HEK293 (cell line): Measurements from ENCODE around the gene BCOR.

ENCODE experiments used
- RBAK ChIP-seq: fragments of 450-650 bp; formaldehyde crosslinking; IDR thresholded peaks from 2 replicates; pipeline ENCODE4 v1.5.1; 2016; ENCODE audit warnings: missing biosample characterization, missing genetic modification characterization
- REPIN1 ChIP-seq: fragments of 450-650 bp; formaldehyde crosslinking; IDR thresholded peaks from 2 replicates; pipeline ENCODE4 v1.5.1; 2017; ENCODE audit warnings: missing biosample characterization, missing genetic modification characterization, low read depth
- SCRT2 ChIP-seq: fragments of 450-650 bp; formaldehyde crosslinking; IDR thresholded peaks from 2 replicates; pipeline ENCODE4 v1.5.1; 2016; ENCODE audit warnings: missing biosample characterization, missing genetic modification characterization
- SETDB1 ChIP-seq: IDR thresholded peaks from one replicate; pipeline ENCODE4 v1.6.1; 2017; ENCODE audit warnings: mild to moderate bottlenecking, low read length, moderate library complexity, mixed read lengths; ENCODE audit not compliant: insufficient read length
- YY2 ChIP-seq: fragments of 450-650 bp; formaldehyde crosslinking; IDR thresholded peaks from 2 replicates; pipeline ENCODE4 v1.5.1; 2016; ENCODE audit warnings: missing biosample characterization, missing genetic modification characterization
- ZBTB21 ChIP-seq: fragments of 450-650 bp; formaldehyde crosslinking; IDR thresholded peaks from 2 replicates; pipeline ENCODE4 v1.5.1; 2017; ENCODE audit warnings: missing biosample characterization, missing genetic modification characterization
- ZEB2 ChIP-seq: fragments of 450-650 bp; formaldehyde crosslinking; IDR thresholded peaks from 2 replicates; pipeline ENCODE4 v1.5.1; 2016; ENCODE audit warnings: missing biosample characterization, missing genetic modification characterization
- ZFHX2 ChIP-seq: fragments of 450-650 bp; formaldehyde crosslinking; conservative IDR thresholded peaks from 2 replicates; pipeline ENCODE4 v1.5.1; 2016; ENCODE audit warnings: missing biosample characterization, missing genetic modification characterization
- ZFP37 ChIP-seq: fragments of 450-650 bp; formaldehyde crosslinking; IDR thresholded peaks from 2 replicates; pipeline ENCODE4 v1.5.1; 2016; ENCODE audit warnings: missing biosample characterization, missing genetic modification characterization
- ZNF121 ChIP-seq: fragments of 450-650 bp; formaldehyde crosslinking; IDR thresholded peaks from 2 replicates; pipeline ENCODE4 v1.5.1; 2016; ENCODE audit warnings: missing biosample characterization, missing genetic modification characterization
- ZNF155 ChIP-seq: fragments of 450-650 bp; formaldehyde crosslinking; IDR thresholded peaks from 2 replicates; pipeline ENCODE4 v1.5.1; 2016; ENCODE audit warnings: missing biosample characterization, missing genetic modification characterization
- ZNF239 ChIP-seq: fragments of 450-650 bp; formaldehyde crosslinking; IDR thresholded peaks from 2 replicates; pipeline ENCODE4 v1.5.1; 2016; ENCODE audit warnings: missing biosample characterization, missing genetic modification characterization
- ZNF335 ChIP-seq: fragments of 450-650 bp; formaldehyde crosslinking; conservative IDR thresholded peaks from 2 replicates; pipeline ENCODE4 v1.5.1; 2016; ENCODE audit warnings: missing biosample characterization, missing genetic modification characterization
- ZNF404 ChIP-seq: fragments of 450-650 bp; formaldehyde crosslinking; IDR thresholded peaks from 2 replicates; pipeline ENCODE4 v1.5.1; 2017; ENCODE audit warnings: missing biosample characterization, missing genetic modification characterization
- ZNF521 ChIP-seq: fragments of 450-650 bp; formaldehyde crosslinking; IDR thresholded peaks from 2 replicates; pipeline ENCODE4 v1.5.1; 2017; ENCODE audit warnings: missing biosample characterization, mild to moderate bottlenecking, missing genetic modification characterization
- ZNF544 ChIP-seq: fragments of 450-650 bp; formaldehyde crosslinking; IDR thresholded peaks from 2 replicates; pipeline ENCODE4 v1.5.0; 2017; ENCODE audit warnings: missing biosample characterization, missing genetic modification characterization
- ZNF664 ChIP-seq: fragments of 450-650 bp; formaldehyde crosslinking; IDR thresholded peaks from 2 replicates; pipeline ENCODE4 v1.5.1; 2016; ENCODE audit warnings: missing biosample characterization, missing genetic modification characterization
- ZNF707 ChIP-seq: fragments of 450-650 bp; formaldehyde crosslinking; IDR thresholded peaks from 2 replicates; pipeline ENCODE4 v1.5.1; 2016; ENCODE audit warnings: missing biosample characterization, missing genetic modification characterization
- TF ChIP-seq, protein P1 (sequence below): fragments of 450-650 bp; formaldehyde crosslinking; IDR thresholded peaks from 2 replicates; pipeline ENCODE4 v1.5.1; 2016; ENCODE audit warnings: missing biosample characterization, missing genetic modification characterization
- TF ChIP-seq, protein P2 (sequence below): fragments of 450-650 bp; formaldehyde crosslinking; IDR thresholded peaks from 2 replicates; pipeline ENCODE4 v1.5.1; 2016; ENCODE audit warnings: missing biosample characterization, missing genetic modification characterization
- TF ChIP-seq, protein P3 (sequence below): fragments of 450-650 bp; formaldehyde crosslinking; IDR thresholded peaks from 2 replicates; pipeline ENCODE4 v1.5.1; 2016; ENCODE audit warnings: missing biosample characterization, missing genetic modification characterization
- TF ChIP-seq, protein P4 (sequence below): fragments of 450-650 bp; formaldehyde crosslinking; IDR thresholded peaks from 2 replicates; pipeline ENCODE4 v1.5.1; 2016; ENCODE audit warnings: missing biosample characterization, missing genetic modification characterization
- TF ChIP-seq, protein P5 (sequence below): fragments of 450-650 bp; formaldehyde crosslinking; IDR thresholded peaks from 2 replicates; pipeline ENCODE4; 2016; ENCODE audit warnings: missing biosample characterization, missing genetic modification characterization
- TF ChIP-seq, protein P6 (sequence below): fragments of 450-650 bp; formaldehyde crosslinking; IDR thresholded peaks from 2 replicates; pipeline ENCODE4 v1.5.1; 2016; ENCODE audit warnings: missing biosample characterization, missing genetic modification characterization

BCOR gene

DNA sequence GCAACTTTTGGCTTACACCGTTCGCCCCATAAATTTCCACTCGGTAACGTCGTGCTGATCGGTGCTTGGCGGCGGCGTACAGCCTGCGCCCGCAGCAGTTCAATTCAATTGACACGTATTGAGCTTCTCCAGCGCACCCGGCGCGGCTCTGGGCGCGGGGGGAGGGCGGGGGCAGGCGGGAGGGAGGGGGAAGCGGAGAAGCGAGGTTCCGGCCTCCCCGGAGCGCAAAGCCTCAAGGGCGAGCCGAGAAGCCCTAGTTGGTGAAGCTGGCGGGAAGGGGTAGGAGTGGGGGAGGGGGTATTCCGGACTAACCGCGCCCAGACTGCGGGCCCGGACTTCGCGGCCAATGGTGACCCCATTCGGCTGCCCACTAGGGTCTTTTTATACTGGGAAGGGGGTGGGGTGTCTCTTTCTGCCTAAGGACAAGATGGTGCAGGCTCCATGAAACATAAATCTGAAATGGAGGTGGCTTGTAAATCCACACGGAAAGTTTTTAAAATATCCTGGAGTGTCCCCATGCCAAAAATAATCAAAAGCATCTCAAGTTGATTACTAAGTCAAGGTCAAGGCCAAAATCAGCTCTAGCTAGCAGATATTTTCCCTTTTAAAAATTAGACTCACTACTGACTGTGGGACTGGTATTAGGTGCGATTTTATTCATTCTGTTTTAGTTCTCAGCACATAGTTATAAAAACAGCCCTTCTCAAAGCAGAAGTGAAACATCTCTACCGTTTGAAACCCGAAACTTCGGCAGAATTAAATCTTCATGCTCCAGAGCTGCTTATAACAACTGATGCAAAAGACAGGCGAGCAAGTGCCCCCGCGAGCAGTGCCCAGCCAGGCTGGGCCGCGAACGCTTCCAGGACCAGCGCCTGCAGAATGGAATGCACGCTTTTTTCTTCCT lies 1.5 kb upstream of the BCOR start (continued):
- TF ChIP-seq ZNF521 (tag by site-specific recombination) (no peak), ZFHX2 (no peak; the same call in 1 of the 2 replicates), ZNF155 (no peak), ZFP37 (no peak), ZNF335 (tag by site-specific recombination) (0 out of 2 replicates have a peak, but pooled peaks have one; percentile 4), SCRT2 (tag by site-specific recombination) (no peak), ZNF404 (tag by site-specific recombination) (no peak), ZNF239 (tag by site-specific recombination) (no peak), ZNF707 (tag by site-specific recombination) (no peak), ZEB2 (tag by site-specific recombination) (0 out of 2 replicates have a peak, but pooled peaks have one; percentile 9), ZNF121 (tag by site-specific recombination) (no peak), YY2 (tag by site-specific recombination) (no peak), ZNF664 (no peak), REPIN1 (tag by site-specific recombination) (no peak), ZBTB21 (tag by site-specific recombination) (no peak), RBAK (tag by site-specific recombination) (no peak), SETDB1 (no peak), ZNF544 (tag by site-specific recombination) (no peak)
- TF ChIP-seq, protein P1, sequence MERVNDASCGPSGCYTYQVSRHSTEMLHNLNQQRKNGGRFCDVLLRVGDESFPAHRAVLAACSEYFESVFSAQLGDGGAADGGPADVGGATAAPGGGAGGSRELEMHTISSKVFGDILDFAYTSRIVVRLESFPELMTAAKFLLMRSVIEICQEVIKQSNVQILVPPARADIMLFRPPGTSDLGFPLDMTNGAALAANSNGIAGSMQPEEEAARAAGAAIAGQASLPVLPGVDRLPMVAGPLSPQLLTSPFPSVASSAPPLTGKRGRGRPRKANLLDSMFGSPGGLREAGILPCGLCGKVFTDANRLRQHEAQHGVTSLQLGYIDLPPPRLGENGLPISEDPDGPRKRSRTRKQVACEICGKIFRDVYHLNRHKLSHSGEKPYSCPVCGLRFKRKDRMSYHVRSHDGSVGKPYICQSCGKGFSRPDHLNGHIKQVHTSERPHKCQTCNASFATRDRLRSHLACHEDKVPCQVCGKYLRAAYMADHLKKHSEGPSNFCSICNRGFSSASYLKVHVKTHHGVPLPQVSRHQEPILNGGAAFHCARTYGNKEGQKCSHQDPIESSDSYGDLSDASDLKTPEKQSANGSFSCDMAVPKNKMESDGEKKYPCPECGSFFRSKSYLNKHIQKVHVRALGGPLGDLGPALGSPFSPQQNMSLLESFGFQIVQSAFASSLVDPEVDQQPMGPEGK (tag by site-specific recombination), result no peak
- TF ChIP-seq, protein P2, sequence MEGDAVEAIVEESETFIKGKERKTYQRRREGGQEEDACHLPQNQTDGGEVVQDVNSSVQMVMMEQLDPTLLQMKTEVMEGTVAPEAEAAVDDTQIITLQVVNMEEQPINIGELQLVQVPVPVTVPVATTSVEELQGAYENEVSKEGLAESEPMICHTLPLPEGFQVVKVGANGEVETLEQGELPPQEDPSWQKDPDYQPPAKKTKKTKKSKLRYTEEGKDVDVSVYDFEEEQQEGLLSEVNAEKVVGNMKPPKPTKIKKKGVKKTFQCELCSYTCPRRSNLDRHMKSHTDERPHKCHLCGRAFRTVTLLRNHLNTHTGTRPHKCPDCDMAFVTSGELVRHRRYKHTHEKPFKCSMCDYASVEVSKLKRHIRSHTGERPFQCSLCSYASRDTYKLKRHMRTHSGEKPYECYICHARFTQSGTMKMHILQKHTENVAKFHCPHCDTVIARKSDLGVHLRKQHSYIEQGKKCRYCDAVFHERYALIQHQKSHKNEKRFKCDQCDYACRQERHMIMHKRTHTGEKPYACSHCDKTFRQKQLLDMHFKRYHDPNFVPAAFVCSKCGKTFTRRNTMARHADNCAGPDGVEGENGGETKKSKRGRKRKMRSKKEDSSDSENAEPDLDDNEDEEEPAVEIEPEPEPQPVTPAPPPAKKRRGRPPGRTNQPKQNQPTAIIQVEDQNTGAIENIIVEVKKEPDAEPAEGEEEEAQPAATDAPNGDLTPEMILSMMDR (tag by site-specific recombination), result no peak
- TF ChIP-seq, protein P3, sequence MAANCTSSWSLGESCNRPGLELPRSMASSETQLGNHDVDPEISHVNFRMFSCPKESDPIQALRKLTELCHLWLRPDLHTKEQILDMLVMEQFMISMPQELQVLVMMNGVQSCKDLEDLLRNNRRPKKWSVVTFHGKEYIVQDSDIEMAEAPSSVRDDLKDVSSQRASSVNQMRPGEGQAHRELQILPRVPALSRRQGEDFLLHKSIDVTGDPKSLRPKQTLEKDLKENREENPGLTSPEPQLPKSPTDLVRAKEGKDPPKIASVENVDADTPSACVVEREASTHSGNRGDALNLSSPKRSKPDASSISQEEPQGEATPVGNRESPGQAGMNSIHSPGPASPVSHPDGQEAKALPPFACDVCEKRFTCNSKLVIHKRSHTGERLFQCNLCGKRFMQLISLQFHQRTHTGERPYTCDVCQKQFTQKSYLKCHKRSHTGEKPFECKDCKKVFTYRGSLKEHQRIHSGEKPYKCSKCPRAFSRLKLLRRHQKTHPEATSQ (tag by site-specific recombination), result no peak
- TF ChIP-seq, protein P4, sequence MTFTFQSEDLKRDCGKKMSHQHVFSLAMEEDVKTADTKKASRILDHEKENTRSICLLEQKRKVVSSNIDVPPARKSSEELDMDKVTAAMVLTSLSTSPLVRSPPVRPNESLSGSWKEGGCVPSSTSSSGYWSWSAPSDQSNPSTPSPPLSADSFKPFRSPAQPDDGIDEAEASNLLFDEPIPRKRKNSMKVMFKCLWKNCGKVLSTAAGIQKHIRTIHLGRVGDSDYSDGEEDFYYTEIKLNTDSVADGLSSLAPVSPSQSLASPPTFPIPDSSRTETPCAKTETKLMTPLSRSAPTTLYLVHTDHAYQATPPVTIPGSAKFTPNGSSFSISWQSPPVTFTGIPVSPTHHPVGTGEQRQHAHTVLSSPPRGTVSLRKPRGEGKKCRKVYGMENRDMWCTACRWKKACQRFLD (tag by site-specific recombination), result no peak
- TF ChIP-seq, protein P5, sequence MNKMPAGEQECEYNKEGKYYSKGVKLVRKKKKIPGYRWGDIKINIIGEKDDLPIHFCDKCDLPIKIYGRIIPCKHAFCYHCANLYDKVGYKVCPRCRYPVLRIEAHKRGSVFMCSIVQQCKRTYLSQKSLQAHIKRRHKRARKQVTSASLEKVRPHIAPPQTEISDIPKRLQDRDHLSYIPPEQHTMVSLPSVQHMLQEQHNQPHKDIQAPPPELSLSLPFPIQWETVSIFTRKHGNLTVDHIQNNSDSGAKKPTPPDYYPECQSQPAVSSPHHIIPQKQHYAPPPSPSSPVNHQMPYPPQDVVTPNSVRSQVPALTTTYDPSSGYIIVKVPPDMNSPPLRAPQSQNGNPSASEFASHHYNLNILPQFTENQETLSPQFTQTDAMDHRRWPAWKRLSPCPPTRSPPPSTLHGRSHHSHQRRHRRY (tag by site-specific recombination), result no peak
- TF ChIP-seq, protein P6, sequence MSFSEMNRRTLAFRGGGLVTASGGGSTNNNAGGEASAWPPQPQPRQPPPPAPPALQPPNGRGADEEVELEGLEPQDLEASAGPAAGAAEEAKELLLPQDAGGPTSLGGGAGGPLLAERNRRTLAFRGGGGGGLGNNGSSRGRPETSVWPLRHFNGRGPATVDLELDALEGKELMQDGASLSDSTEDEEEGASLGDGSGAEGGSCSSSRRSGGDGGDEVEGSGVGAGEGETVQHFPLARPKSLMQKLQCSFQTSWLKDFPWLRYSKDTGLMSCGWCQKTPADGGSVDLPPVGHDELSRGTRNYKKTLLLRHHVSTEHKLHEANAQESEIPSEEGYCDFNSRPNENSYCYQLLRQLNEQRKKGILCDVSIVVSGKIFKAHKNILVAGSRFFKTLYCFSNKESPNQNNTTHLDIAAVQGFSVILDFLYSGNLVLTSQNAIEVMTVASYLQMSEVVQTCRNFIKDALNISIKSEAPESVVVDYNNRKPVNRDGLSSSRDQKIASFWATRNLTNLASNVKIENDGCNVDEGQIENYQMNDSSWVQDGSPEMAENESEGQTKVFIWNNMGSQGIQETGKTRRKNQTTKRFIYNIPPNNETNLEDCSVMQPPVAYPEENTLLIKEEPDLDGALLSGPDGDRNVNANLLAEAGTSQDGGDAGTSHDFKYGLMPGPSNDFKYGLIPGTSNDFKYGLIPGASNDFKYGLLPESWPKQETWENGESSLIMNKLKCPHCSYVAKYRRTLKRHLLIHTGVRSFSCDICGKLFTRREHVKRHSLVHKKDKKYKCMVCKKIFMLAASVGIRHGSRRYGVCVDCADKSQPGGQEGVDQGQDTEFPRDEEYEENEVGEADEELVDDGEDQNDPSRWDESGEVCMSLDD (tag by site-specific recombination), result no peak
